Activated B cell treated with CpG ODN at 0.5 μM for 24 hours (primary cell): ENCODE measurements around the gene FOXN4. TPM values are rescaled to one million over a fixed set of nuclear protein-coding genes. Genes with fewer than 3 reads are reported as not detected.

Experiments used
- ATAC-seq: fragments of 200-7000 bp; cut with Tn5 transposase; one replicate; pipeline ENCODE4 v1.10.0; 2021; ENCODE audit warnings: low read depth, mild to moderate bottlenecking, moderate library complexity
- CTCF ChIA-PET: fragments of 350-600 bp; sonication (Branson Sonifier 250); formaldehyde crosslinking; loops from one replicate; lab custom pipeline; 2021; ENCODE audit warnings: antibody characterized with exemption; lab: Charles Lee
- POLR2A ChIA-PET: fragments of 350-600 bp; sonication (Branson Sonifier 250); formaldehyde crosslinking; loops from one replicate; lab custom pipeline; 2021; ENCODE audit warnings: antibody characterized with exemption; lab: Charles Lee
- DNase-seq: peaks from one replicate; pipeline ENCODE4 v3.0.0; 2022
- H3K27ac Mint-ChIP-seq: one replicate; pipeline ENCODE4 v1.8.0; 2020; ENCODE audit warnings: mixed read lengths
- H3K27me3 Mint-ChIP-seq: one replicate; pipeline ENCODE4 v1.8.0; 2021; ENCODE audit warnings: mixed read lengths
- H3K36me3 Mint-ChIP-seq: one replicate; pipeline ENCODE4 v1.8.0; 2021; ENCODE audit warnings: low read depth, mixed read lengths
- H3K4me1 Mint-ChIP-seq: one replicate; pipeline ENCODE4 v1.8.0; 2021; ENCODE audit warnings: mixed read lengths
- H3K4me3 Mint-ChIP-seq: one replicate; pipeline ENCODE4 v1.8.0; 2020; ENCODE audit warnings: mild to moderate bottlenecking, mixed read lengths
- H3K9me3 Mint-ChIP-seq: one replicate; pipeline ENCODE4 v1.8.0; 2020; ENCODE audit warnings: mixed read lengths
- CTCF ChIP-seq: fragments of 200-600 bp; IDR thresholded peaks from one replicate; pipeline ENCODE4 v1.8.0; 2022; ENCODE audit warnings: antibody characterized with exemption, mild to moderate bottlenecking
- intact Hi-C: fragments of 100-400 bp; cut with micrococcal nuclease; formaldehyde crosslinking; loops from one replicate; pipeline ENCODE4 v1.15.1; 2024
- total RNA-seq: library from RNA; stranded (reverse); gene quantifications from 2 replicates; pipeline ENCODE4 v1.2.3, GENCODE V29; 2022

FOXN4 gene
- total RNA-seq, 1 donor from 2014 or later = not detected

DNA sequence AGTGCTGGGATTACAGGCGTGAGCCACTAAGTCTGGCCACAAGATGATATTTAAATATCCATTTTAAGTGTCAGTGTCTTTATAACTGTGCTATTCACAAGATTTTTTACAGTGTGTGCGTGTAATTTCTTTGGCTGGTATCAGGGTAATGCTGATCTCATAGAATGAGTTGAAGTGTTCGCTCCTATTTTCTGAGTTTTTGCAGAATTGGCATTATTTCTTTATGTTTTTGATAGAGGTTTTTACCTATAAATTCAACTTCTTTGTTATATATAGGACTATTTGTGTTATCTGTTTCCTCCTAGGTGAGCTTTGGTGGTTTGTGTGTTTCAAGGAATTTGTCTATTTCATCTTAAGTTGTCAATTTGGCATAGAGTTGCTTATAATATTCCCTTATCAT lies 45.6 kb downstream of the FOXN4 start:
- Mint-ChIP-seq H3K9me3 (no peaks in the 10 kb centered on the region), H3K27me3 (no peaks in the 10 kb centered on the region), H3K4me1 (no peaks in the 10 kb centered on the region), H3K36me3 (peaks cover 20% of the 10 kb centered on the region), H3K4me3 (no peak overlapping the region), H3K27ac (no peak overlapping the region)
- CTCF ChIA-PET = no interaction called here
- DNase-seq (no peak), ATAC-seq (no peak)
- intact Hi-C loops = no loop called here
- no peak for TF ChIP-seq CTCF
- POLR2A ChIA-PET = no interaction called here

- Mint-ChIP-seq H3K36me3 (peaks cover 22% of the 10 kb centered on the region), H3K27ac (no peak overlapping the region), H3K9me3 (no peaks in the 10 kb centered on the region), H3K27me3 (no peaks in the 10 kb centered on the region), H3K4me1 (no peaks in the 10 kb centered on the region), H3K4me3 (no peak overlapping the region)
- DNase-seq (no peak), ATAC-seq (no peak)
- ChIA-PET CTCF (no interaction called here), POLR2A (no interaction called here)
- no peak for TF ChIP-seq CTCF
- intact Hi-C loops = no loop called here
Measured at GRCh38 chr12:109261939-109262338, 47.1 kb downstream of the FOXN4 start.

DNA sequence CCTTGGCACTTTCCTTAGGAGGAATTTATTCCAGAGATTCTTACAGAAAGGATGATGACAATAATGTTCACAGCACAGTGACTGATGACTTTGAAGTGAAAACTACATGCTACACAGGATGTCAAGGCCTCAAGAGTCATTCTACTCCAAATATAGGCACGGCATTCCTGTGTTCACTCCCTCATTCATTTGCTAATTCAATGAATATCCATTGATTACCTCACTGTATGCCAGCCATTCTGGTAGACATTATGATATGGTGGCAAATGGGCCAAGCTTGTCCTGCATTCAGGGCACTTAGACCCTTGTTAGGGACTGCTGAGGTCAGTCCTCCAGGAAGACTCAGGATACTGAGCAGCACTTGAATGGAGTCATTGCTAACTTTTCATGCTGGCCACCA lies 48.0 kb downstream of the FOXN4 start:
- no peak overlapping the region for H3K27ac Mint-ChIP-seq
- intact Hi-C loops = no loop called here
- H3K4me1 Mint-ChIP-seq = no peaks in the 10 kb centered on the region
- TF ChIP-seq CTCF = no peak
- ChIA-PET POLR2A (no interaction called here), CTCF (no interaction called here)
- H3K27me3 Mint-ChIP-seq = no peaks in the 10 kb centered on the region
- no peaks in the 10 kb centered on the region for H3K9me3 Mint-ChIP-seq
- H3K4me3 Mint-ChIP-seq = no peak overlapping the region
- peaks cover 19% of the 10 kb centered on the region for H3K36me3 Mint-ChIP-seq
- no peak for ATAC-seq
- no peak for DNase-seq

DNA sequence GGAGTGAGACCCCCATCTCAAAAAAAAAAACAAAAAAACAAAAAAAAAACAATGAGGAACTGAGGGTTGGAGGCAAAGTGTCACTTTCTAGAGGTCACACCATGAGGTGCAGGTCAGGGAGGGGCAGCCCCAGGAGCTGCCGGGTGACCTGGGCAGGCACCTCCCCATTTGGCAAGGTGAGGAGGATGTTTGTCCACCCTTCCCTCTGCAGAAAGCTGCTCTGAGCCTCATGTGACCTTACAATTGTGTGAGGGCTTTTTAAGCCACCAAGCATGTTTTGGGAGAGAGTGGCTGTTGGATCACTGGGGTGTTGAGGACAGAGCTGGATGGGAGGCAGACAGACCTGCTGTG lies 49.6 kb downstream of the FOXN4 start:
- Mint-ChIP-seq H3K4me3 (no peak overlapping the region), H3K27ac (no peak overlapping the region), H3K36me3 (peaks cover 20% of the 10 kb centered on the region), H3K27me3 (no peaks in the 10 kb centered on the region), H3K9me3 (peaks cover 3% of the 10 kb centered on the region), H3K4me1 (no peaks in the 10 kb centered on the region)
- TF ChIP-seq CTCF = no peak
- ATAC-seq (no peak), DNase-seq (no peak)
- ChIA-PET CTCF (no interaction called here), POLR2A (no interaction called here)
- intact Hi-C loops = no loop called here

- POLR2A ChIA-PET = no interaction called here
- H3K9me3 Mint-ChIP-seq = peaks cover 7% of the 10 kb centered on the region
- H3K4me1 Mint-ChIP-seq = no peaks in the 10 kb centered on the region
- peaks cover 16% of the 10 kb centered on the region for H3K36me3 Mint-ChIP-seq
- DNase-seq = no peak
- no peak overlapping the region for H3K4me3 Mint-ChIP-seq
- CTCF ChIA-PET = no interaction called here
- ATAC-seq = no peak
- no peak for TF ChIP-seq CTCF
- intact Hi-C loops = no loop called here
- no peaks in the 10 kb centered on the region for H3K27me3 Mint-ChIP-seq
- no peak overlapping the region for H3K27ac Mint-ChIP-seq
Measured at GRCh38 chr12:109258607-109259544, 50.2 kb downstream of the FOXN4 start.
